ENCODE data around the gene CTNND2.
"Not testable (repeated sequence)": the region's sequence is repeated elsewhere in the genome, so short reads cannot be mapped to it uniquely, and the experiment has no call there.

CTNND2 gene

GRCh38 chr5:11075035-11075805, 829.0 kb downstream of the CTNND2 start:
- DNase-seq (ENCODE audit: low spot score) = no peak

DNA sequence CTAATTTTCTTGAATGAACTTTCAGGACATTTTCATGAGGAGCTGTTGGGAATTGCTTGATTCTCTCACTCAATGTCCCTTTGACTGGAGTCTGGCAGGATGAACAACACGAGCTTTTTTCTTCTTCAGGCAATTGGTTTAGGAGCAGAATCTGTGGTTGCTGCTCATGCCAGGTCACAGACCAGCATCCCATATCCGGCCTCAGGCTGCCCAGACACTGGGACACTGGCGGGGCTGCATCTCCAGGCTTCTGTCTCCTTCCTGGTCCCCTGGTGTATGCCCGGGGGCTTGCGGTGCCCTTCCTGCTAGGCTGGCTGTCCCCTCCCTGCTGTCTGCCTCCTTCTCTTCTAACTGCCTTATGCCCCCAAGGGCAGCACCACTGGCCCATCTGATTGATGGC, 831.7 kb downstream of the CTNND2 start:
- DNase-seq (ENCODE audit: low spot score) = no peak

DNA sequence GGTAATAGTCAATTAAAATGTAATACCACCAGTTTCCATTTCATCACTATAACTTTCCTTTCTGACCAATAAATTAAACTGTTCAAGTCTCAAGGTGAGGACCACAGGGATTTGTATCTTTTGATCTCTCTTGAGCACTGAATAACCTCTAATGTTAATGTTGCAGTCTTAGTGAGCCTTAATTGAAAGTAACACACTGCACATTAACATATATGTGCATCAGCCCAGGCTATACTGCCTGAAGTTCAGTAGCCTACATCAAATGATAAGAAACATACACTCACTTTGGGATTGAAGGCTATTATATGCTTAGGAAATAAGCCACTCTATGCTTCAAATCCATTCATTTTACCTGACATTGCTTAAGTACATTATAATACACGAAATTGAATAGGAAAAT, 832.2 kb downstream of the CTNND2 start:
- DNase-seq (ENCODE audit: low spot score) = no peak

GRCh38 chr5:11069041-11069440, 835.2 kb downstream of the CTNND2 start:
- no peak for DNase-seq (ENCODE audit: low spot score)

- not testable (repeated sequence) for DNase-seq (ENCODE audit: low spot score)
Measured at GRCh38 chr5:11065723-11066122, 838.5 kb downstream of the CTNND2 start.

- no peak for DNase-seq (ENCODE audit: low spot score)
Measured at GRCh38 chr5:11064763-11065450, 839.3 kb downstream of the CTNND2 start.

GRCh38 chr5:11062397-11062796, 841.8 kb downstream of the CTNND2 start:
- DNase-seq (ENCODE audit: low spot score) = no peak

DNA sequence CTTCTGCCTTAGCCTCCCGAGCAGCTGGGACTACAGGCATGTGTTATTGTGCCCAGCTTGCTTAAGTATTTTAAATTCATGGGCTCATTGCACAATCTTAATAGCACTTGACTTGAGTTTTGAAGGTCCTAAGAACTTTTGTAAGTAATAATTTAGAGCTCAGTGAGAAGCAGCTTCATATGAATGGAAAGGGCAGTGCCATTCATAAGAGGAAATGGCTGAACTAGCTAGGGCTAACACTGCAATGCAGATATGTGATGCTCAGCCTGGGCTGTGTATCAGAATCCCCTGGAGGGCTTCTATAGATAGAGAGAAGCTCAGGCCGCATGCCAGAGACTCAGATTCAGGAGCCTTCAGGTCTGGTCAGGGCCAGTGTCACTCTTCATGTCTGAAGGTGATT, 847.7 kb downstream of the CTNND2 start:
- DNase-seq (ENCODE audit: low spot score) = no peak

DNA sequence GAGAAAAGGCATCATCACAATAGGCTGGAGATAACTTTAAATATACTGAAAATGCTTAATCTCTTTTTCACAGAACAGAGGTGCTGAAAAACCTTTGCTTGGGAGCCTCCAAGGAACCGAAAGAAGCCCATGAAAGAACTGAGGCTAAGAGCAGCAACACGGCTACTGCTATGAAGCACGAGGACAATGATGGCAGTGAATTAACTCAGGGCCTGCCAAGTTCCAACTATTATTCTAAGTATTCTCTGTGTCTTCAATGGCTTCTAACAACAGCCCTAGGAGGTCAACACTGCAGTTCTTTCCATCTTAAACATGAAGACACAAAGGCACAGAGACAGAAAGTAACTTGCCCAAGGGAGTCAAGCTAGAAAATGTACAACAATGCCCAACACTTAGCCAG, 850.2 kb downstream of the CTNND2 start:
- no peak for DNase-seq (ENCODE audit: low spot score)

GRCh38 chr5:11052871-11053270, 851.4 kb downstream of the CTNND2 start:
- DNase-seq (ENCODE audit: low spot score) = no peak

DNA sequence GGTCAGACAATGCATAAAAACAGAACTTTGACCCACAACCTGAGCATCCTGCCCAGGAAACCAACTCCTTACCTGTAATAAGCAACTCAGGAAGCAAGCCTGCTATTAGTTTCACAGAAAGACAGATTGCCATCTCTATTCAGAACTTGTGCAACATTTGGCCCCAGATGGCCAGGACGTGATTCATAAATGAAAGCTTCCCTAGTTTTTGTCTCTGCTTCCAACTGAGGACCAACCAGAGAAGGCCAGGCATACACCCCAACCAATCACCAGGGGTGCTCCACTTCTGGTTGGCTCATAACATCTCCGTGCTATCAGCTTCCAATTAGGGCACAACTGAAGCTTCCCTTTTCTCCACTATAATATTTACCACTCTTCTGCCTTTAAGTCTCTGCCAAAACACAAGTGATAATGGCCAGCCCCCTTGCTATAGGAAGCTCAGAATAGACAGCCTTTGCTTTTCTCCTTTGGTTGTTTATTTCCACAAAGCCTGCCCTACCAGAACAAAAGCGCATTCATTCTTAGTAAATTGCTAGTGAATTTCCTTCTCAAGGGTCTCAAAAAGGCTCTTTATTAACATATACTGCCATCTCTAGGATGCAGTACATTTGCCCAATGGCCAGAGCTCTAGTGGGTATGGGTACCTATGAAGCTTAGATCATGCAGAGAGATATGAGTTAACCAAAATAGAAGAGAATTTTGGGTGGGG, 853.5 kb downstream of the CTNND2 start:
- no peak for DNase-seq (ENCODE audit: low spot score)

- DNase-seq (ENCODE audit: low spot score) = no peak
Measured at GRCh38 chr5:11048760-11049159, 855.5 kb downstream of the CTNND2 start.

- DNase-seq (ENCODE audit: low spot score) = no peak
Measured at GRCh38 chr5:11047625-11048024, 856.6 kb downstream of the CTNND2 start.

- DNase-seq (ENCODE audit: low spot score) = no peak
Measured at GRCh38 chr5:11047030-11047429, 857.2 kb downstream of the CTNND2 start.

- DNase-seq (ENCODE audit: low spot score) = no peak
Measured at GRCh38 chr5:11046160-11046559, 858.1 kb downstream of the CTNND2 start.

DNA sequence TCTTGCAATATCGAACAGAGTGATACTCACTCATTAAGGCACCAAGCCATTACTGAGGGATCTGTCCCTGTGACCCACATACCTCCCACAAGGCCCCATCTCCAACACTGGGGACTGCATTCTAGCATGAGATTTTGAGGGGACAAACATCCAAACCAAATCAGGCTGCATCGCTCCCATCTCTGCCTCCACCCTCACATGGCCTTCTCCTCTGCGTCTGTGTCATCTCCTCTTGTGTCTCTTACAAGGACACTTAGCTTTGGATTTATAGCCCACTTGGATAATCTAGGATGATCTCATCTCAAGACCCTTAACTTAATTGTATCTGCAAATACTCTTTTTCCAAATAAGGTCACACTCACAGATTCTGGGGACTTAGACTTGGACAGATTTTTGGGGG, 858.8 kb downstream of the CTNND2 start:
- DNase-seq (ENCODE audit: low spot score) = no peak

- no peak for DNase-seq (ENCODE audit: low spot score)
Measured at GRCh38 chr5:11044581-11044980, 859.7 kb downstream of the CTNND2 start.

DNA sequence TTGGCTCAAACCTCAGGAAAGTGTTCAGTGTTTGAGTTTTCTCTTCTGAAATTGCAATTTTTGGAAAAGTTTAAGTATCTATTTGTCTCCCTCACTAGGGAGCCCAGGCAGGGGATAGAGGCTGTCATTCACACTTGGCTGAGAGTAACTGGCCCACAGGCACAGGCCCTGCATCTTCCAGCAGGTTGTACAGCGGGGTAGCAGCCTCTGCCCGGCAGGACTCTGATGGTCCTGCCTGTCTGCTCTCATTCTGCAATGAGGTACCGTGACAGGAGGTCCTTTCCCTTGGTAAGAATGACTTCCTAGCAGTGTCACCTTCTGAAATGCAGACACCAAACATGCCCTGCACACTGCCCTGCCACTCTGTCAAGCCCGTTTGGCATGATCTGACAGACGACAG, 860.4 kb downstream of the CTNND2 start:
- no peak for DNase-seq (ENCODE audit: low spot score)

DNA sequence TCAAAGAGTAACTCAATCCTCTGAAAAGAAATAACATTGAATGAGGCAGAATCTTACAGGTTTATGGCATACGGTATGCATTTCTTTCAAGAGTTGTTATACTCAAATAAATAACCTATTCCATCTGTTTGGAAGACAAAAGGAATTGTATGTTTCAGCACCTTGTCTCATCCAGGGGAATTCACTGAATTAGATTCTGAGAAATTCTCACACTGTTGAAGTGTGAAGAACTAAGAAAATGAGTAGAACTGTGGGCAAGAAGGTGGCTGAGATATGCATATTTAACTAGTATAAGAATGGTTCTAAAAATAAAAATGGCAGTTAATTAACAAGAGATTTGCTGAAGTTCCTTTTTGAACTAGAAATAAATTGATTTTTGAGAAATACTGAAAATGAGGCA, 863.9 kb downstream of the CTNND2 start:
- DNase-seq (ENCODE audit: low spot score) = no peak

GRCh38 chr5:11038772-11039171, 865.5 kb downstream of the CTNND2 start:
- no peak for DNase-seq (ENCODE audit: low spot score)

- DNase-seq (ENCODE audit: low spot score) = no peak
Measured at GRCh38 chr5:11037941-11038340, 866.3 kb downstream of the CTNND2 start.

- DNase-seq (ENCODE audit: low spot score) = no peak
Measured at GRCh38 chr5:11037080-11037479, 867.2 kb downstream of the CTNND2 start.

GRCh38 chr5:11030671-11031070, 873.6 kb downstream of the CTNND2 start:
- DNase-seq (ENCODE audit: low spot score) = no peak
